HG03521 (cell line): ENCODE measurements around the gene ATXN7L3B.

Experiments used
- ATAC-seq: cut with Tn5 transposase; IDR thresholded peaks from one replicate; pipeline ENCODE4 v1.9.1; 2021; ENCODE audit warnings: mild to moderate bottlenecking, moderate library complexity; ENCODE audit not compliant: unreplicated experiment

Gene ATXN7L3B

GRCh38 chr12:74547249-74547648 is 9.6 kb downstream of the ATXN7L3B start:
- ATAC-seq = no peak

GRCh38 chr12:74551291-74551690 is 13.7 kb downstream of the ATXN7L3B start:
- ATAC-seq = no peak

- ATAC-seq = no peak
Measured at GRCh38 chr12:74552201-74552600, 14.6 kb downstream of the ATXN7L3B start.

GRCh38 chr12:74559728-74560127 is 22.1 kb downstream of the ATXN7L3B start:
- no peak for ATAC-seq

GRCh38 chr12:74563927-74564326 is 26.3 kb downstream of the ATXN7L3B start:
- no peak for ATAC-seq

- ATAC-seq = no peak
Measured at GRCh38 chr12:74578486-74578885, 40.9 kb downstream of the ATXN7L3B start.

- ATAC-seq = no peak
Measured at GRCh38 chr12:74579446-74579845, 41.8 kb downstream of the ATXN7L3B start.

- no peak for ATAC-seq
Measured at GRCh38 chr12:74579981-74580380, 42.3 kb downstream of the ATXN7L3B start.

- no peak for ATAC-seq
Measured at GRCh38 chr12:74581439-74581838, 43.8 kb downstream of the ATXN7L3B start.

- ATAC-seq = no peak
Measured at GRCh38 chr12:74584483-74585062, 46.9 kb downstream of the ATXN7L3B start.

GRCh38 chr12:74586251-74586650 is 48.6 kb downstream of the ATXN7L3B start:
- no peak for ATAC-seq
